ENCODE results near the gene FBXO21.
A peak's percentile ranks its signal among the peaks of the same experiment; 100 is the strongest.

The FBXO21 gene

GRCh38 chr12:117126335-117126734 lies 63.9 kb downstream of the FBXO21 start:
- DNase-seq = no peak
- ATAC-seq (replicated peaks) = no peak
- no peaks in the 10 kb centered on the region for H3K27me3 Mint-ChIP-seq
- peaks cover 0 to 1% of the 10 kb centered on the region in 2 donors for H3K4me1 Mint-ChIP-seq
- H3K36me3 Mint-ChIP-seq = peaks cover 0 to 3% of the 10 kb centered on the region in 2 donors
- H3K4me3 Mint-ChIP-seq = no peak overlapping the region
- H3K9me3 Mint-ChIP-seq = peaks cover 0 to 2% of the 10 kb centered on the region in 2 donors
- no peak overlapping the region for H3K27ac Mint-ChIP-seq

- no peak overlapping the region for H3K27ac Mint-ChIP-seq
- peaks cover 0 to 1% of the 10 kb centered on the region in 2 donors for H3K4me1 Mint-ChIP-seq
- peaks cover 0 to 2% of the 10 kb centered on the region in 2 donors for H3K9me3 Mint-ChIP-seq
- peaks cover 0 to 3% of the 10 kb centered on the region in 2 donors for H3K36me3 Mint-ChIP-seq
- ATAC-seq (replicated peaks) (no peak), DNase-seq (no peak)
- no peak overlapping the region for H3K4me3 Mint-ChIP-seq
- H3K27me3 Mint-ChIP-seq = no peaks in the 10 kb centered on the region
Observed at GRCh38 chr12:117125767-117126166, 64.5 kb downstream of the FBXO21 start.

GRCh38 chr12:117125272-117125613 lies 65.0 kb downstream of the FBXO21 start:
- peaks cover 0 to 3% of the 10 kb centered on the region in 2 donors for H3K36me3 Mint-ChIP-seq
- H3K27me3 Mint-ChIP-seq = no peaks in the 10 kb centered on the region
- H3K9me3 Mint-ChIP-seq = peaks cover 0 to 2% of the 10 kb centered on the region in 2 donors
- no peak overlapping the region for H3K4me3 Mint-ChIP-seq
- peaks cover 0 to 1% of the 10 kb centered on the region in 2 donors for H3K4me1 Mint-ChIP-seq
- H3K27ac Mint-ChIP-seq = no peak overlapping the region
- ATAC-seq (replicated peaks) (no peak), DNase-seq (no peak)

GRCh38 chr12:117124421-117125271 lies 65.6 kb downstream of the FBXO21 start:
- H3K9me3 Mint-ChIP-seq = peaks cover 0 to 2% of the 10 kb centered on the region in 2 donors
- H3K27ac Mint-ChIP-seq = no peak overlapping the region
- H3K4me1 Mint-ChIP-seq = peaks cover 0 to 1% of the 10 kb centered on the region in 2 donors
- H3K36me3 Mint-ChIP-seq = peaks cover 0 to 3% of the 10 kb centered on the region in 2 donors
- no peak for ATAC-seq (replicated peaks)
- no peak overlapping the region for H3K4me3 Mint-ChIP-seq
- H3K27me3 Mint-ChIP-seq = no peaks in the 10 kb centered on the region
- DNase-seq = no peak

- no peak overlapping the region for H3K27ac Mint-ChIP-seq
- H3K27me3 Mint-ChIP-seq = no peaks in the 10 kb centered on the region
- ATAC-seq (replicated peaks) = no peak
- peaks cover 0 to 1% of the 10 kb centered on the region in 2 donors for H3K4me1 Mint-ChIP-seq
- no peak for DNase-seq
- H3K9me3 Mint-ChIP-seq = peaks cover 0 to under 1% of the 10 kb centered on the region in 2 donors
- H3K36me3 Mint-ChIP-seq = peaks cover 0 to 3% of the 10 kb centered on the region in 2 donors
- H3K4me3 Mint-ChIP-seq = no peak overlapping the region
Observed at GRCh38 chr12:117121441-117121840, 68.8 kb downstream of the FBXO21 start.

GRCh38 chr12:117120787-117121186 lies 69.5 kb downstream of the FBXO21 start:
- Mint-ChIP-seq H3K27ac (no peak overlapping the region), H3K4me3 (no peak overlapping the region), H3K36me3 (peaks cover 0 to 3% of the 10 kb centered on the region in 2 donors), H3K4me1 (peaks cover 0 to 1% of the 10 kb centered on the region in 2 donors), H3K9me3 (no peaks in the 10 kb centered on the region), H3K27me3 (no peaks in the 10 kb centered on the region)
- no peak for DNase-seq
- ATAC-seq (replicated peaks) = no peak

GRCh38 chr12:117119592-117120198 lies 70.6 kb downstream of the FBXO21 start:
- H3K27me3 Mint-ChIP-seq = no peaks in the 10 kb centered on the region
- H3K36me3 Mint-ChIP-seq = peaks cover 0 to 3% of the 10 kb centered on the region in 2 donors
- ATAC-seq (replicated peaks) = peak; percentile 55 to 61

GRCh38 chr12:117118838-117119591 lies 71.3 kb downstream of the FBXO21 start:
- no peak overlapping the region for H3K4me3 Mint-ChIP-seq
- no peak for DNase-seq
- no peak overlapping the region for H3K27ac Mint-ChIP-seq
- no peaks in the 10 kb centered on the region for H3K4me1 Mint-ChIP-seq
- no peak for ATAC-seq (replicated peaks)
- H3K36me3 Mint-ChIP-seq = peaks cover 0 to 2% of the 10 kb centered on the region in 2 donors
- H3K27me3 Mint-ChIP-seq = no peaks in the 10 kb centered on the region
- H3K9me3 Mint-ChIP-seq = no peaks in the 10 kb centered on the region

More at GRCh38 chr12:117119592-117120198, 70.6 kb downstream of the FBXO21 start:
- no peak for DNase-seq
- Mint-ChIP-seq H3K4me3 (no peak overlapping the region), H3K9me3 (no peaks in the 10 kb centered on the region), H3K27ac (no peak overlapping the region), H3K4me1 (no peaks in the 10 kb centered on the region)

GRCh38 chr12:117114784-117115183 lies 75.5 kb downstream of the FBXO21 start:
- H3K9me3 Mint-ChIP-seq = no peaks in the 10 kb centered on the region
- no peaks in the 10 kb centered on the region for H3K36me3 Mint-ChIP-seq
- peaks cover 6 to 7% of the 10 kb centered on the region in 2 donors for H3K4me1 Mint-ChIP-seq
- DNase-seq (no peak), ATAC-seq (replicated peaks) (no peak)
- H3K27me3 Mint-ChIP-seq = peaks cover 7 to 17% of the 10 kb centered on the region in 2 donors
- no peak overlapping the region for H3K27ac Mint-ChIP-seq
- H3K4me3 Mint-ChIP-seq = no peak overlapping the region

GRCh38 chr12:117113231-117113630 lies 77.0 kb downstream of the FBXO21 start:
- Mint-ChIP-seq H3K4me1 (peaks cover 6 to 7% of the 10 kb centered on the region in 2 donors), H3K27ac (no peak overlapping the region), H3K9me3 (no peaks in the 10 kb centered on the region), H3K36me3 (no peaks in the 10 kb centered on the region), H3K4me3 (no peak overlapping the region), H3K27me3 (peaks cover 7 to 17% of the 10 kb centered on the region in 2 donors)
- DNase-seq (no peak), ATAC-seq (replicated peaks) (no peak)

GRCh38 chr12:117111821-117112595 lies 78.3 kb downstream of the FBXO21 start:
- no peak for DNase-seq
- Mint-ChIP-seq H3K9me3 (no peaks in the 10 kb centered on the region), H3K27ac (no peak overlapping the region)

GRCh38 chr12:117111386-117111785 lies 78.9 kb downstream of the FBXO21 start:
- H3K27ac Mint-ChIP-seq = no peak overlapping the region
- ATAC-seq (replicated peaks) (no peak), DNase-seq (no peak)
- H3K36me3 Mint-ChIP-seq = no peaks in the 10 kb centered on the region
- H3K4me1 Mint-ChIP-seq = peaks cover 6 to 7% of the 10 kb centered on the region in 2 donors
- no peaks in the 10 kb centered on the region for H3K9me3 Mint-ChIP-seq
- H3K27me3 Mint-ChIP-seq = peaks cover 7 to 17% of the 10 kb centered on the region in 2 donors
- H3K4me3 Mint-ChIP-seq = no peak overlapping the region

More at GRCh38 chr12:117111821-117112595, 78.3 kb downstream of the FBXO21 start:
- H3K4me1 Mint-ChIP-seq = peaks cover 6 to 7% of the 10 kb centered on the region in 2 donors
- H3K4me3 Mint-ChIP-seq = no peak overlapping the region
- peaks cover 7 to 17% of the 10 kb centered on the region in 2 donors for H3K27me3 Mint-ChIP-seq
- ATAC-seq (replicated peaks) = peak; percentile 45 to 54
- no peaks in the 10 kb centered on the region for H3K36me3 Mint-ChIP-seq

GRCh38 chr12:117109943-117110635 lies 80.2 kb downstream of the FBXO21 start:
- Mint-ChIP-seq H3K4me3 (no peak overlapping the region), H3K27ac (no peak overlapping the region), H3K27me3 (peaks cover 7 to 17% of the 10 kb centered on the region in 2 donors), H3K9me3 (no peaks in the 10 kb centered on the region), H3K4me1 (peaks cover 6 to 7% of the 10 kb centered on the region in 2 donors), H3K36me3 (no peaks in the 10 kb centered on the region)
- DNase-seq = no peak
- ATAC-seq (replicated peaks) = no peak

All from stimulated activated naive B cell treated with anti-CD40 and anti-IgM and Interleukin-4, amounts not matched to agents 10 μg/mL and 1 μg/mL and 100 μg/mL, for 72 hours (primary cell).